Esophagus muscularis mucosa (tissue), 4 donors: ENCODE results near the gene SPTLC3. TPM values are rescaled to one million over a fixed set of nuclear protein-coding genes. Genes with fewer than 3 reads are reported as not detected.

Experiments
- DNase-seq: peaks from one replicate; pipeline ENCODE4 v3.0.0-alpha.2; 2017; ENCODE audit errors: extremely low spot score
- H3K27ac ChIP-seq, 4 donors: fragments of 200-600 bp; sonication (generic); replicated peaks in 1 of 4; 1 replicate in 3 of 4; 2 replicates in 1 of 4; pipeline ENCODE4 v1.5.1; 2016 to 2019; ENCODE audit warnings: mild to moderate bottlenecking in 1 of 4
- H3K27me3 ChIP-seq, 4 donors: fragments of 200-600 bp; sonication (generic); one replicate each; pipeline versions ENCODE4 v1.5.1 to v1.6.0; 2016 to 2019
- H3K36me3 ChIP-seq, 4 donors: fragments of 200-600 bp; sonication (generic); one replicate each; pipeline ENCODE4 v1.5.1; 2016 to 2019
- H3K4me1 ChIP-seq, 4 donors: fragments of 200-600 bp; sonication (generic); one replicate each; pipeline ENCODE4 v1.5.1; 2016 to 2019
- H3K4me3 ChIP-seq, 4 donors: fragments of 200-600 bp; sonication (generic); 1 replicate in 2 of 4; 2 replicates in 2 of 4; pipeline ENCODE4 v1.5.1; 2016 to 2019; ENCODE audit warnings: mild to moderate bottlenecking in 4 of 4, moderate library complexity in 1 of 4
- H3K9me3 ChIP-seq, 4 donors: fragments of 200-600 bp; sonication (generic); 1 replicate in 3 of 4; 2 replicates in 1 of 4; pipeline ENCODE4 v1.5.1; 2016 to 2019
- CTCF ChIP-seq, 3 experiments: fragments of 200-600 bp in 2 of 3; fragments of 450-650 bp in 1 of 3; sonication (generic) in 2 of 3; IDR thresholded peaks; one replicate each; pipeline ENCODE4 v1.5.1; 2017 to 2019; ENCODE audit warnings: antibody characterized with exemption in 3 of 3, mild to moderate bottlenecking in 2 of 3, moderate library complexity in 1 of 3
- EP300 ChIP-seq: sonication (generic); formaldehyde crosslinking; IDR thresholded peaks from one replicate; pipeline ENCODE4 v1.6.1; 2017; ENCODE audit warnings: antibody characterized with exemption
- POLR2A ChIP-seq: fragments of 450-650 bp; IDR thresholded peaks from one replicate; pipeline ENCODE4 v1.6.1; 2017; ENCODE audit warnings: antibody characterized with exemption, moderate library complexity, mild to moderate bottlenecking, low read depth
- POLR2AphosphoS5 ChIP-seq, 2 donors: sonication (generic); formaldehyde crosslinking; IDR thresholded peaks; one replicate each; pipeline ENCODE4 v1.6.1; 2017; ENCODE audit warnings: antibody characterized with exemption in 2 of 2
- WGBS: methylation state at CpG from one replicate; pipeline ENCODE4 v1.1.5; 2018; 5-methylcytosine and 5-hydroxymethylcytosine counted together
- intact Hi-C: fragments of 100-400 bp; cut with DNase I; formaldehyde crosslinking; loops from one replicate; pipeline ENCODE4 v1.15.1; 2023
- total RNA-seq, 4 donors: library from RNA; depleted of rRNA; stranded (reverse); fragments of >200 nt; gene quantifications; one replicate each; pipeline versions ENCODE4 v1.1.0 to v1.2.1, GENCODE V29; 2016

The SPTLC3 gene
- total RNA-seq, 4 donors from 2014 or later: 2.8 to 12.5 (median 3.9) TPM

DNA sequence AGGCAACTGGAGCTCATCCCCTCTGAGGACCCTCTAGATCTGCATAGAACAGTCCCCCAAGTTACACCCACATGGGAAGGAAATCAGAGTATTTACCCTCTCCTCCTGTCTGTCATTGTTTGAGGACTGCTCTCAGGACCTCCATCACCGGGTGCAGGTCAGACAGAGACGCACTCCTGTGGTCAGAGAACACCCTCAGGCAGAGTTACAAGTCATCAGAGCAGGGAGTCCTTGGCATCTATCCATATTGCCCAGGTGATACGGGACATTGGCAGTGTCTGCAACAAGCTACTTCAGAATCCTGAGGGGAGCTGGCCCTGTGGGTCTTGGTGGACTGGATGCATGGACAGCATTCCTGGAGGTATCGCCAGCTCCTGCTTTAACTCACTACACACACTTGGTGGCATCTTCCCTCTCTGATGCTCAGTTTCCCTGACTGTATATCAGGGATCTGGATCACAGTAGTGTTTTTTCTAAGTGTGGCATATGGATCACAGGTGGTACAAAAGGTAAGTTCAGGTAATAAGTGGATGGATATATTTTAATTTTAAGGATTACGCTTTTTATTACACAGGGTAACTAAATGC is 197.2 kb downstream of the SPTLC3 start:
- 71% methylated on average over 5 of the region's 5 CpGs for WGBS
- no peaks in the 10 kb centered on the region for H3K36me3 ChIP-seq
- H3K9me3 ChIP-seq: no peaks in the 10 kb centered on the region
- no peak for TF ChIP-seq POLR2A
- TF ChIP-seq POLR2AphosphoS5 (IDR thresholded peaks at IDR 0.05): no peak
- no peak for TF ChIP-seq EP300
- peaks cover 0 to 4% (median 0%) of the 10 kb centered on the region in 4 donors for H3K27me3 ChIP-seq
- no peak for DNase-seq
- no peak overlapping the region for H3K4me3 ChIP-seq
- no peak overlapping the region for H3K27ac ChIP-seq
- H3K4me1 ChIP-seq: no peaks in the 10 kb centered on the region
- intact Hi-C loops: no loop called here

- Histone ChIP-seq H3K4me1 (no peaks in the 10 kb centered on the region), H3K36me3 (no peaks in the 10 kb centered on the region), H3K9me3 (no peaks in the 10 kb centered on the region), H3K27ac (no peak overlapping the region), H3K4me3 (no peak overlapping the region), H3K27me3 (peaks cover 0 to 4% (median 0%) of the 10 kb centered on the region in 4 donors)
- TF ChIP-seq EP300 (no peak), CTCF (IDR thresholded peaks at IDR 0.05) (no peak), POLR2AphosphoS5 (IDR thresholded peaks at IDR 0.05) (no peak), POLR2A (no peak)
- no peak for DNase-seq
- intact Hi-C loops: no loop called here
- 82% methylated on average over 2 of the region's 2 CpGs for WGBS
These were observed 198.2 kb downstream of the SPTLC3 start for GRCh38 chr20:13207016-13207415.

GRCh38 chr20:13211956-13212618 is 203.3 kb downstream of the SPTLC3 start:
- Histone ChIP-seq H3K4me3 (no peak overlapping the region), H3K36me3 (no peaks in the 10 kb centered on the region), H3K27ac (no peak overlapping the region), H3K27me3 (peaks cover 0 to 16% (median 0%) of the 10 kb centered on the region in 4 donors), H3K9me3 (no peaks in the 10 kb centered on the region), H3K4me1 (no peaks in the 10 kb centered on the region)
- DNase-seq: no peak
- no peak for TF ChIP-seq POLR2A
- intact Hi-C loops: no loop called here
- WGBS: 58% methylated on average over 4 of the region's 4 CpGs

GRCh38 chr20:13212750-13213149 is 204.0 kb downstream of the SPTLC3 start:
- no peak for DNase-seq
- Histone ChIP-seq H3K4me1 (no peaks in the 10 kb centered on the region), H3K27me3 (peaks cover 0 to 20% (median 0%) of the 10 kb centered on the region in 4 donors), H3K9me3 (no peaks in the 10 kb centered on the region), H3K27ac (no peak overlapping the region), H3K36me3 (no peaks in the 10 kb centered on the region), H3K4me3 (no peak overlapping the region)
- 54% methylated on average over 5 of the region's 5 CpGs for WGBS
- intact Hi-C loops: no loop called here
- TF ChIP-seq POLR2AphosphoS5 (IDR thresholded peaks at IDR 0.05) (no peak), CTCF (IDR thresholded peaks at IDR 0.05) (no peak), POLR2A (no peak), EP300 (no peak)

DNA sequence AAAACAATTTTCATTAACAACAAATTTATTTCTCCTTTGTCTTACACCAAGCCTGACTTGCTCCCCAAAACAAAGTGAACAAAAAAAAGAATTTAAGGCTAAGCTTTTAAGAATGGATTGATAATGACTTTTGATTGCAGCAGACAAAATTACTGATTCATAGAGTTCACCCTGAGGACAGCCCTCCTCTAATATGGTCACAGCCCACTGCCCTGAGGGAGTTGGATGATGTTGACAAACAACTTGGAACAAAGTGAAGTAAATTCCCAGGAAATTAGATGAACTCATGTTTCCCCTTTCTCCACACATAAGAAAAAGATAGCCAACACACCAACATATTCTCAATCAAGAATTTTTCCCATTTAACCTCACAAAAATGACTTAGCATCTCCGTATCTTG is 204.6 kb downstream of the SPTLC3 start:
- no peak overlapping the region for H3K27ac ChIP-seq
- H3K27me3 ChIP-seq: peaks cover 0 to 26% (median 1%) of the 10 kb centered on the region in 4 donors
- H3K4me3 ChIP-seq: no peak overlapping the region
- H3K4me1 ChIP-seq: no peaks in the 10 kb centered on the region
- H3K36me3 ChIP-seq: no peaks in the 10 kb centered on the region
- no peak for TF ChIP-seq EP300
- no peak for TF ChIP-seq CTCF (IDR thresholded peaks at IDR 0.05)
- WGBS: 67% methylated on average over 1 of the region's 1 CpG
- DNase-seq: no peak
- no peaks in the 10 kb centered on the region for H3K9me3 ChIP-seq
- intact Hi-C loops: no loop called here
